Smooth muscle cell (in vitro differentiated cells): ENCODE results near the gene GPR143. TPM values are rescaled to one million over a fixed set of nuclear protein-coding genes. Genes with fewer than 3 reads are reported as not detected.

Source experiments
- DNase-seq: peaks from one replicate; lab custom pipeline; 2025; ENCODE audit not compliant: unreplicated experiment; lab: John Stamatoyannopoulos, UW
- H2AFZ ChIP-seq: fragments of 200-600 bp; sonication (generic); 2 replicates; pipeline ENCODE4 v1.6.0; 2016; ENCODE audit warnings: antibody characterized with exemption, low read depth, mild to moderate bottlenecking
- H3F3A ChIP-seq: fragments of 200-600 bp; sonication (generic); 2 replicates; pipeline ENCODE4 v1.6.0; 2017; ENCODE audit warnings: antibody characterized with exemption, low read depth
- H3K27ac ChIP-seq: fragments of 200-600 bp; sonication (generic); 2 replicates; pipeline ENCODE4 v1.5.1; 2016; ENCODE audit warnings: low read depth, mild to moderate bottlenecking
- H3K27me3 ChIP-seq: fragments of 200-600 bp; sonication (generic); 2 replicates; pipeline ENCODE4 v1.6.1; 2016; ENCODE audit warnings: low read depth, mild to moderate bottlenecking
- H3K36me3 ChIP-seq: fragments of 200-600 bp; sonication (generic); 2 replicates; pipeline ENCODE4 v1.5.1; 2016; ENCODE audit warnings: low read depth
- H3K4me1 ChIP-seq: fragments of 200-600 bp; sonication (generic); 2 replicates; pipeline ENCODE4 v1.5.1; 2016; ENCODE audit warnings: low read depth
- H3K4me2 ChIP-seq: fragments of 200-600 bp; sonication (generic); 2 replicates; pipeline ENCODE4 v1.6.0; 2016; ENCODE audit warnings: mild to moderate bottlenecking
- H3K4me3 ChIP-seq: fragments of 200-600 bp; sonication (generic); 2 replicates; pipeline ENCODE4 v1.5.1; 2016; ENCODE audit warnings: mild to moderate bottlenecking
- H3K79me2 ChIP-seq: fragments of 200-600 bp; sonication (generic); 2 replicates; pipeline ENCODE4 v1.6.0; 2016; ENCODE audit warnings: low read depth, mild to moderate bottlenecking
- H3K9ac ChIP-seq: fragments of 200-600 bp; sonication (generic); 2 replicates; pipeline ENCODE4 v1.6.0; 2016; ENCODE audit warnings: low read depth
- H3K9me3 ChIP-seq: fragments of 200-600 bp; sonication (generic); replicated peaks from 2 replicates; pipeline ENCODE4 v1.5.1; 2016; ENCODE audit warnings: low read depth
- H4K20me1 ChIP-seq: fragments of 200-600 bp; sonication (generic); 2 replicates; pipeline ENCODE4 v1.6.0; 2016; ENCODE audit warnings: low read depth
- CTCF ChIP-seq: fragments of 200-600 bp; sonication (generic); IDR thresholded peaks from 2 replicates; pipeline ENCODE4 v1.5.1; 2017; ENCODE audit warnings: borderline replicate concordance, mild to moderate bottlenecking, antibody characterized with exemption; ENCODE audit not compliant: insufficient read depth, poor library complexity, severe bottlenecking
- WGBS: methylation state at CpG from one replicate; pipeline ENCODE4 v1.1.7; 2016; ENCODE audit warnings: low lambda C conversion rate; 5-methylcytosine and 5-hydroxymethylcytosine counted together
- polyA plus RNA-seq: library from polyadenylated mRNA; unstranded; fragments of >200 nt; fragmentation: Nextera tagmentation; extraction: Ambion mirVana; gene quantifications from 2 replicates; pipeline ENCODE4 v1.2.1, GENCODE V29; 2016
- total RNA-seq: library from RNA; depleted of rRNA; stranded (reverse); fragments of >200 nt; gene quantifications from 2 replicates; pipeline ENCODE4 v1.2.3, GENCODE V29; 2014

Gene GPR143
- total and polyA plus RNA-seq, 2 experiments from 2014 or later: 0.72 to 1.4 TPM

GRCh38 chrX:9707306-9708033 lies 58.2 kb downstream of the GPR143 start:
- Histone ChIP-seq H3F3A (no peaks in the 10 kb centered on the region), H3K36me3 (no peaks in the 10 kb centered on the region), H3K27ac (no peak overlapping the region), H3K4me1 (no peaks in the 10 kb centered on the region), H3K4me3 (no peak overlapping the region), H3K79me2 (no peaks in the 10 kb centered on the region), H3K27me3 (no peaks in the 10 kb centered on the region), H4K20me1 (no peaks in the 10 kb centered on the region), H3K4me2 (no peak overlapping the region), H3K9ac (no peak overlapping the region), H3K9me3 (peaks cover 4% of the 10 kb centered on the region), H2AFZ (no peak overlapping the region)
- no peak for TF ChIP-seq CTCF
- 82% methylated on average over 13 of the region's 13 CpGs for WGBS
- DNase-seq: no peak

- Histone ChIP-seq H3K4me3 (no peak overlapping the region), H3K4me1 (no peaks in the 10 kb centered on the region), H3K9ac (no peak overlapping the region), H3K27ac (no peak overlapping the region), H3K9me3 (peaks cover 4% of the 10 kb centered on the region), H3K36me3 (no peaks in the 10 kb centered on the region), H2AFZ (no peak overlapping the region), H3K27me3 (no peaks in the 10 kb centered on the region), H3K79me2 (no peaks in the 10 kb centered on the region), H3K4me2 (no peak overlapping the region), H4K20me1 (no peaks in the 10 kb centered on the region), H3F3A (no peaks in the 10 kb centered on the region)
- TF ChIP-seq CTCF: no peak
- 63% methylated on average over 4 of the region's 4 CpGs for WGBS
- DNase-seq: no peak
These were observed 59.2 kb downstream of the GPR143 start for GRCh38 chrX:9706421-9706820.

- H3K36me3 ChIP-seq: no peaks in the 10 kb centered on the region
- TF ChIP-seq CTCF: no peak
- H3K79me2 ChIP-seq: no peaks in the 10 kb centered on the region
- H3K9ac ChIP-seq: no peak overlapping the region
- no peak overlapping the region for H3K27ac ChIP-seq
- no peaks in the 10 kb centered on the region for H4K20me1 ChIP-seq
- no peak for DNase-seq
- no peaks in the 10 kb centered on the region for H3K4me1 ChIP-seq
- no peak overlapping the region for H2AFZ ChIP-seq
- 75% methylated on average over 6 of the region's 6 CpGs for WGBS
- no peaks in the 10 kb centered on the region for H3F3A ChIP-seq
- no peak overlapping the region for H3K4me2 ChIP-seq
- H3K4me3 ChIP-seq: no peak overlapping the region
- H3K27me3 ChIP-seq: no peaks in the 10 kb centered on the region
- peaks cover 4% of the 10 kb centered on the region for H3K9me3 ChIP-seq
These were observed 60.7 kb downstream of the GPR143 start for GRCh38 chrX:9704876-9705465.
